Body of pancreas (tissue), 4 donors: ENCODE data around the gene IMP4. TPM values are rescaled to one million over a fixed set of nuclear protein-coding genes. Genes with fewer than 3 reads are reported as not detected.

Source experiments
- ATAC-seq: fragments of 150-250 bp; one replicate; pipeline ENCODE4 v1.9.1; 2016
- DNase-seq, 4 donors: peaks; one replicate each; pipeline ENCODE4 v3.0.0-alpha.2; 2019
- H3K27ac ChIP-seq, 4 donors: fragments of 200-600 bp; sonication (generic); 1 replicate in 3 of 4; 2 replicates in 1 of 4; pipeline versions ENCODE4 v1.5.1 to v1.6.1; 2016 to 2019; ENCODE audit warnings: mild to moderate bottlenecking in 1 of 4, mixed read lengths in 1 of 4, moderate library complexity in 1 of 4
- H3K27me3 ChIP-seq, 2 donors: fragments of 200-600 bp; sonication (generic); one replicate each; pipeline ENCODE4 v1.6.0; 2016; ENCODE audit warnings: mild to moderate bottlenecking in 1 of 2
- H3K36me3 ChIP-seq, 2 donors: fragments of 200-600 bp; sonication (generic); replicated peaks in 1 of 2; 2 replicates each; pipeline ENCODE4 v1.5.1; 2016; ENCODE audit warnings: low read depth in 2 of 2; ENCODE audit not compliant: insufficient read depth in 1 of 2
- H3K4me1 ChIP-seq: fragments of 200-600 bp; sonication (generic); one replicate; pipeline ENCODE4 v1.6.0; 2016
- H3K4me3 ChIP-seq, 2 donors: fragments of 200-600 bp; sonication (generic); 1 replicate in 1 of 2; 2 replicates in 1 of 2; pipeline ENCODE4 v1.5.1; 2016 to 2019
- H3K9me3 ChIP-seq, 3 donors: fragments of 200-600 bp; sonication (generic); 1 replicate in 2 of 3; 2 replicates in 1 of 3; pipeline ENCODE4 v1.5.1; 2016
- CTCF ChIP-seq, 7 experiments: fragments of 450-650 bp in 4 of 7; fragments of 200-600 bp in 3 of 7; sonication (generic) in 3 of 7; IDR thresholded peaks; one replicate each; pipeline ENCODE4 v1.5.1; 2016 to 2019; ENCODE audit warnings: antibody characterized with exemption in 7 of 7
- POLR2A ChIP-seq, 3 donors: fragments of 450-650 bp; IDR thresholded peaks; one replicate each; pipeline ENCODE4 v1.6.1; 2016; ENCODE audit warnings: antibody characterized with exemption in 3 of 3, mild to moderate bottlenecking in 2 of 3
- WGBS, 2 donors: methylation state at CpG; one replicate each; pipeline ENCODE4 v1.1.5; 2017; 5-methylcytosine and 5-hydroxymethylcytosine counted together
- intact Hi-C: fragments of 100-400 bp; cut with DNase I; formaldehyde crosslinking; loops from one replicate; pipeline ENCODE4 v1.15.1; 2023
- total RNA-seq, 2 donors: library from RNA; depleted of rRNA; stranded (reverse); fragments of >200 nt; gene quantifications; one replicate each; pipeline ENCODE4 v1.1.0, GENCODE V29; 2016

IMP4 gene
- total RNA-seq, 2 donors from 2014 or later, result 77.5 to 78.1 TPM

GRCh38 chr2:130380096-130380934 lies 37.6 kb downstream of the IMP4 start:
- intact Hi-C loops, result no loop called here
- no peak for ATAC-seq

DNA sequence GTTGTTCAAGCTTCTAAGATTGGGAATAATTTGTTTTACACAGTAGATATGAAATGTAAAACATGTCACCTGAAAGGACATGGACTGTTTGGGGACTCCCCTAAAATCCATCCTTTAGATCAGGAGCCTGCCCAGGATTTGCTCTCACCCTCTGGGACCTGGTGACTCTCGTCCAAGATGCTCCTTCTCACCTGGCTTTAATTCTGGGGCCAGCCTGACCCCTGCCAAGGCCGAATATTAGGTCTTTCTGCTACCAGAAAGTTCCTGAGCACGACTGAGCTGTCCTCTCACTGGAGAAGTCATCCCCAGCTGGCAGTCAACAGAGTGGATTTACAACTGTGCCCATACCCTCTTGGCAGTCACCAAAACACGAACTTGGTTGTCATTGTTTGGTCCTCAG lies 38.4 kb downstream of the IMP4 start:
- DNase-seq, result no peak
- intact Hi-C loops, result no loop called here

More at GRCh38 chr2:130380096-130380934, 37.6 kb downstream of the IMP4 start:
- no peak for TF ChIP-seq CTCF (IDR thresholded peaks at IDR 0.05)
- Histone ChIP-seq H3K4me3 (no peak overlapping the region), H3K4me1 (peaks cover 3% of the 10 kb centered on the region), H3K9me3 (no peaks in the 10 kb centered on the region), H3K27me3 (no peaks in the 10 kb centered on the region), H3K36me3 (no peaks in the 10 kb centered on the region), H3K27ac (no peak overlapping the region)
- WGBS, 2 donors, result 85 to 88% methylated on average over 10 to 11 of the region's 11 CpGs
- no peak for DNase-seq

GRCh38 chr2:130381619-130382018 lies 38.9 kb downstream of the IMP4 start:
- no peaks in the 10 kb centered on the region for H3K9me3 ChIP-seq
- TF ChIP-seq POLR2A (IDR thresholded peaks at IDR 0.05) (no peak), CTCF (IDR thresholded peaks at IDR 0.05) (no peak)
- WGBS, 2 donors, result 78 to 79% methylated on average over 4 of the region's 4 CpGs

More for the DNA sequence above, 38.4 kb downstream of the IMP4 start:
- Histone ChIP-seq H3K27me3 (no peaks in the 10 kb centered on the region), H3K36me3 (no peaks in the 10 kb centered on the region), H3K27ac (no peak overlapping the region), H3K4me3 (no peak overlapping the region), H3K4me1 (peaks cover 3% of the 10 kb centered on the region), H3K9me3 (no peaks in the 10 kb centered on the region)
- ATAC-seq, result no peak
- WGBS, 2 donors, result 71 to 91% methylated on average over 4 of the region's 4 CpGs
- TF ChIP-seq CTCF (IDR thresholded peaks at IDR 0.05) (no peak), POLR2A (IDR thresholded peaks at IDR 0.05) (no peak)

DNA sequence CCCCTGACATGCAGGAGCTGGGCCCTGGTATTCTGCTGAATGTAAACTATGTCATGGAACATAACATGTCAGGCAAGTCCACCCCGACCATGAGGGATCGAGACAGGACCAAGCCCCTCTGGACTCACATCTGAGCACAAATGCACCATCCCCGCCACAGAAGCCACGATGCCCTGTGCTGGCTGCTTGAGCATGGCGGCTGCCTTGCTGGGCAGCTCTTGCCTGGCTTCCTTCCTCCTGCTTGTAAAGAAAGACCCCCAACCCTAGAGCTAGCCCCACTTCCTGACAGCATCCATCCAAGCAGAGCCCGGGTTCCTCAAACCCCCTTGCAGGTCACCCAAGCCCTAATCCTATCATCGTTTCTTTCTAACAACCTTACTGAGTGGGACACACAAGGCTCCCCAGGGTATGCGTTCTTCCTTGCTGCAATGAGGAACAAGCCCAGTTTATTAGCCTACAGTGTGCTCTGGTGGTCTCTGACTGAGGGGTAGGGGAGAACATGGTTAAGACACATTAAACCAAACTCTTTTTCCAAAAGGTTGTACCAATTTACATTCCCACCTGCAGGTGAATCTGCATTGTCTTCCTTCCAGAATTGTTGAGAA lies 39.7 kb downstream of the IMP4 start:
- WGBS, 2 donors, result 91 to 97% methylated on average over 5 to 8 of the region's 8 CpGs
- DNase-seq (no peak), ATAC-seq (no peak)
- peaks cover 3% of the 10 kb centered on the region for H3K4me1 ChIP-seq
- H3K4me3 ChIP-seq, result no peak overlapping the region
- intact Hi-C loops, result no loop called here
- TF ChIP-seq CTCF (IDR thresholded peaks at IDR 0.05) (no peak), POLR2A (IDR thresholded peaks at IDR 0.05) (no peak)
- no peaks in the 10 kb centered on the region for H3K36me3 ChIP-seq
- H3K9me3 ChIP-seq, result no peaks in the 10 kb centered on the region
- no peaks in the 10 kb centered on the region for H3K27me3 ChIP-seq
- H3K27ac ChIP-seq, result no peak overlapping the region

More at GRCh38 chr2:130381619-130382018, 38.9 kb downstream of the IMP4 start:
- H3K27me3 ChIP-seq, result no peaks in the 10 kb centered on the region
- H3K27ac ChIP-seq, result no peak overlapping the region
- no peaks in the 10 kb centered on the region for H3K36me3 ChIP-seq
- no peak overlapping the region for H3K4me3 ChIP-seq
- DNase-seq, result no peak
- ATAC-seq, result no peak
- intact Hi-C loops, result no loop called here
- H3K4me1 ChIP-seq, result peaks cover 3% of the 10 kb centered on the region
